Esophagus squamous epithelium (tissue), 5 donors: ENCODE data around the gene TANC1. TPM values are rescaled to one million over a fixed set of nuclear protein-coding genes. Genes with fewer than 3 reads are reported as not detected.
A peak's percentile ranks its signal among the peaks of the same experiment; 100 is the strongest.

ENCODE experiments used
- DNase-seq: peaks from one replicate; lab custom pipeline; 2025; lab: John Stamatoyannopoulos, UW
- H3K27ac ChIP-seq, 4 donors: fragments of 200-600 bp; sonication (generic); one replicate each; pipeline ENCODE4 v1.5.1; 2016 to 2019; ENCODE audit warnings: mild to moderate bottlenecking in 1 of 4
- H3K27me3 ChIP-seq, 4 donors: fragments of 200-600 bp; sonication (generic); 1 replicate in 3 of 4; 2 replicates in 1 of 4; pipeline versions ENCODE4 v1.5.1 to v1.6.0; 2017 to 2021; ENCODE audit warnings: antibody characterized with exemption in 1 of 4
- H3K36me3 ChIP-seq, 3 donors: fragments of 200-600 bp; sonication (generic); one replicate each; pipeline ENCODE4 v1.5.1; 2016 to 2019
- H3K4me1 ChIP-seq, 3 donors: fragments of 200-600 bp; sonication (generic); one replicate each; pipeline ENCODE4 v1.5.1; 2017 to 2019
- H3K4me3 ChIP-seq, 4 donors: fragments of 200-600 bp; sonication (generic); 1 replicate in 3 of 4; 2 replicates in 1 of 4; pipeline ENCODE4 v1.5.1; 2016 to 2019; ENCODE audit warnings: mild to moderate bottlenecking in 2 of 4, moderate library complexity in 1 of 4
- H3K9me3 ChIP-seq, 3 donors: fragments of 200-600 bp; sonication (generic); one replicate each; pipeline ENCODE4 v1.5.1; 2016 to 2019
- POLR2A ChIP-seq, 4 donors: fragments of 450-650 bp; IDR thresholded peaks; one replicate each; pipeline ENCODE4 v1.6.1; 2017; ENCODE audit warnings: antibody characterized with exemption in 4 of 4, mild to moderate bottlenecking in 4 of 4, moderate library complexity in 3 of 4
- WGBS, 2 donors: methylation state at CpG; one replicate each; pipeline ENCODE4 v1.1.5; 2018; 5-methylcytosine and 5-hydroxymethylcytosine counted together
- intact Hi-C: fragments of 100-400 bp; cut with DNase I; formaldehyde crosslinking; loops from one replicate; pipeline ENCODE4 v1.15.0; 2022
- total RNA-seq, 4 donors: library from RNA; depleted of rRNA; stranded (reverse); fragments of >200 nt; gene quantifications; one replicate each; pipeline ENCODE4 v1.1.0, GENCODE V29; 2016
- TF ChIP-seq, protein P1 (sequence below), 6 experiments: fragments of 450-650 bp in 4 of 6; fragments of 200-600 bp in 2 of 6; sonication (generic) in 2 of 6; IDR thresholded peaks; one replicate each; pipeline ENCODE4 v1.5.1; 2016 to 2019; ENCODE audit warnings: antibody characterized with exemption in 6 of 6, mild to moderate bottlenecking in 4 of 6, moderate library complexity in 4 of 6
- donor health status: DM: yes; HTN: yes; CAD: no.

The TANC1 gene
- total RNA-seq, 4 donors from 2014 or later, result 29.4 to 54.5 (median 42.2) TPM

- Histone ChIP-seq H3K9me3 (no peaks in the 10 kb centered on the region), H3K27me3 (no peaks in the 10 kb centered on the region), H3K36me3 (no peaks in the 10 kb centered on the region), H3K4me1 (peaks cover 12 to 90% (median 18%) of the 10 kb centered on the region in 3 donors), H3K4me3 (no peak overlapping the region), H3K27ac (peak overlapping the region; percentile 63 to 86 (median 72))
- intact Hi-C loops, result no loop called here
- TF ChIP-seq, protein P1, sequence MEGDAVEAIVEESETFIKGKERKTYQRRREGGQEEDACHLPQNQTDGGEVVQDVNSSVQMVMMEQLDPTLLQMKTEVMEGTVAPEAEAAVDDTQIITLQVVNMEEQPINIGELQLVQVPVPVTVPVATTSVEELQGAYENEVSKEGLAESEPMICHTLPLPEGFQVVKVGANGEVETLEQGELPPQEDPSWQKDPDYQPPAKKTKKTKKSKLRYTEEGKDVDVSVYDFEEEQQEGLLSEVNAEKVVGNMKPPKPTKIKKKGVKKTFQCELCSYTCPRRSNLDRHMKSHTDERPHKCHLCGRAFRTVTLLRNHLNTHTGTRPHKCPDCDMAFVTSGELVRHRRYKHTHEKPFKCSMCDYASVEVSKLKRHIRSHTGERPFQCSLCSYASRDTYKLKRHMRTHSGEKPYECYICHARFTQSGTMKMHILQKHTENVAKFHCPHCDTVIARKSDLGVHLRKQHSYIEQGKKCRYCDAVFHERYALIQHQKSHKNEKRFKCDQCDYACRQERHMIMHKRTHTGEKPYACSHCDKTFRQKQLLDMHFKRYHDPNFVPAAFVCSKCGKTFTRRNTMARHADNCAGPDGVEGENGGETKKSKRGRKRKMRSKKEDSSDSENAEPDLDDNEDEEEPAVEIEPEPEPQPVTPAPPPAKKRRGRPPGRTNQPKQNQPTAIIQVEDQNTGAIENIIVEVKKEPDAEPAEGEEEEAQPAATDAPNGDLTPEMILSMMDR (IDR thresholded peaks at IDR 0.05), result no peak
- no peak for TF ChIP-seq POLR2A (IDR thresholded peaks at IDR 0.05)
- WGBS, 2 donors, result 41 to 51% methylated on average over 2 of the region's 2 CpGs
- no peak for DNase-seq
Observed at GRCh38 chr2:159072795-159073194, 104.4 kb downstream of the TANC1 start.

DNA sequence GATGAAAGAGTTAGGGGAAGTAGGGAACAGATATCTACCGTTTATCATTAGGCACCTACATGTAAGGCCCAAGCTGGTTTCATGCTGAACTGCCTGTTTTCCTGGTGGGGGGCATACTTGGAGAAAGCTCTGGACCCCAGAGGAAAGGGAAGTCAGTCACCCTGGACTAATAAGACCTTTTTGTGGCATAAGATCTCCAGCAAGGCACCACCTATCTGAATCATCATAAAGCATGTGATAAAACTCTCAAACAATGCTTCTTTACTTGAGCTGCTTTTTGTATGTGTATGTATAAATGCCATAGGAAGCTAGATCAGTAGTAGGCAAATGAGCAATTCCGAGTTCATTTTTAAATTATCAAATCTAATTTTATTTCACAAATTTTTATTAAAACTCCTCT, 104.8 kb downstream of the TANC1 start:
- Histone ChIP-seq H3K4me1 (peaks cover 12 to 90% (median 20%) of the 10 kb centered on the region in 3 donors), H3K36me3 (no peaks in the 10 kb centered on the region), H3K27me3 (no peaks in the 10 kb centered on the region), H3K4me3 (no peak overlapping the region), H3K27ac (peak overlapping the region; percentile 63 to 86 (median 72)), H3K9me3 (no peaks in the 10 kb centered on the region)
- 32 to 47% methylated on average over 2 of the region's 2 CpGs for WGBS, 2 donors
- no peak for TF ChIP-seq POLR2A (IDR thresholded peaks at IDR 0.05)
- TF ChIP-seq, protein P1 (IDR thresholded peaks at IDR 0.05), result no peak
- no peak for DNase-seq
- intact Hi-C loops, result no loop called here

DNA sequence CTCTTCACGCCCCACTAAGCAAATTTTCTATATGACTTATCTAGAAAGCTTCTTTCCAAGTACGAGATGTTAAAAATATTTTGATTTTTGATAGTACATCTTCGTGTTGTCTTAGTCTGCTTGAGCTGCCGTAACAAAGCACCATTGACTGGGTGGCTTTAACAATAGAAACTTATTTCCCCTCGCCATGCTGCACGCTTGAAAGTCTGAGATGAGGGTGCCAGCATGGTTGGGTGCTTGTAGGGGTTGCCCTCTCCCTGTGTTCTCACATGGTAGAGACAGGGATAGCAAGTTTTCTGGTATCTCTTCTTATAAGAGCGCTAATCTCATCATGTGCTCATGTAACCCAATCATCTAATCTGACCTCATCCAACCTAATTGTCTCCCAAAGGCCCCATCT, 106.2 kb downstream of the TANC1 start:
- DNase-seq, result no peak
- no peak for TF ChIP-seq POLR2A (IDR thresholded peaks at IDR 0.05)
- TF ChIP-seq, protein P1 (IDR thresholded peaks at IDR 0.05), result no peak
- Histone ChIP-seq H3K36me3 (no peaks in the 10 kb centered on the region), H3K9me3 (no peaks in the 10 kb centered on the region), H3K27ac (no peak overlapping the region), H3K4me1 (peaks cover 12 to 83% (median 20%) of the 10 kb centered on the region in 3 donors), H3K4me3 (no peak overlapping the region), H3K27me3 (no peaks in the 10 kb centered on the region)
- 87% methylated on average over 7 of the region's 7 CpGs for WGBS, 2 donors
- intact Hi-C loops, result no loop called here

- no peak for DNase-seq
- no peaks in the 10 kb centered on the region for H3K27me3 ChIP-seq
- peaks cover 12 to 80% (median 20%) of the 10 kb centered on the region in 3 donors for H3K4me1 ChIP-seq
- no peaks in the 10 kb centered on the region for H3K9me3 ChIP-seq
- no peak overlapping the region for H3K4me3 ChIP-seq
- 36 to 50% methylated on average over 1 of the region's 1 CpG for WGBS, 2 donors
- H3K36me3 ChIP-seq, result no peaks in the 10 kb centered on the region
- TF ChIP-seq, protein P1 (IDR thresholded peaks at IDR 0.05), result no peak
- no peak for TF ChIP-seq POLR2A (IDR thresholded peaks at IDR 0.05)
- H3K27ac ChIP-seq, result peak overlapping the region in 2 of 4 donors; percentile 52 to 56
- intact Hi-C loops, result no loop called here
Observed at GRCh38 chr2:159075727-159076126, 107.3 kb downstream of the TANC1 start.

DNA sequence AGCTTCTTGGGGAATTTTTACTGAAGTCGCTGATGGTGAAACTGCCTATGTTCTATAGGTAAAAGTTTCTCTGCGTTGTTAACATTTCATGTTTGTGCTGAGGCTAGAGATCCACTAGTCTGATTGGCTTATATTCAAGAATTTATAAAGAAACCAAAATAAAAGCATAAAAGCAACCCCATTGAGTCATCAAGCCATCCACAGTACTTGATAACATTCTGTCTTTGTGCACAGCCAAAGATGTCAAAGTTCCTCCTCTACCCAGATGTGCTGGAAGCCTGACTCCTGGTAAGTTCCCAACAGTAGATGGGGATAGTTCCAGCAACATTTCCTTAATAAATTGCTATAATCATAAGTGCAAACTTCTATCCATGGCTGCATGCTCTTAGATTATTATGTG, 107.8 kb downstream of the TANC1 start:
- Histone ChIP-seq H3K9me3 (no peaks in the 10 kb centered on the region), H3K4me3 (no peak overlapping the region), H3K27me3 (no peaks in the 10 kb centered on the region), H3K4me1 (peaks cover 12 to 81% (median 20%) of the 10 kb centered on the region in 3 donors), H3K36me3 (no peaks in the 10 kb centered on the region), H3K27ac (peak overlapping the region in 2 of 4 donors; percentile 52 to 56)
- no peak for DNase-seq
- TF ChIP-seq, protein P1 (IDR thresholded peaks at IDR 0.05), result no peak
- intact Hi-C loops, result no loop called here
- 22 to 46% methylated on average over 2 of the region's 2 CpGs for WGBS, 2 donors
